ENCODE measurements around the gene MRPS34. TPM values are rescaled to one million over a fixed set of nuclear protein-coding genes. Genes with fewer than 3 reads are reported as not detected.

The MRPS34 gene
- total RNA-seq, 1 experiment from 2014 or later, result 101 TPM

Small RNA genes within 50 kb of the gene (small RNA-seq; reads per million reads assigned to genes)
- 0.16 reads per million for gene MIR3177

Other genes starting within 250 kb of the MRPS34 start
- gene TMEM204, start 239.5 kb downstream of the MRPS34 start, total RNA-seq (2014; rRNA removed; shearing (Covaris generic); ENCODE audit: low replicate concordance), result not detected in 2 replicates
- gene IFT140, start 161.1 kb downstream of the MRPS34 start, total RNA-seq (2014; rRNA removed; shearing (Covaris generic); ENCODE audit: low replicate concordance), result 13.6 and 16.1 TPM in 2 replicates
- gene CRAMP1, start 160.8 kb downstream of the MRPS34 start, total RNA-seq (2014; rRNA removed; shearing (Covaris generic); ENCODE audit: low replicate concordance), result 7.6 TPM in 2 replicates
- 26.2 and 35.6 TPM in 2 replicates for gene JPT2, start 94.9 kb downstream of the MRPS34 start, total RNA-seq (2014; rRNA removed; shearing (Covaris generic); ENCODE audit: low replicate concordance)
- gene MAPK8IP3, start 66.9 kb downstream of the MRPS34 start, total RNA-seq (2014; rRNA removed; shearing (Covaris generic); ENCODE audit: low replicate concordance), result 59.2 and 82.4 TPM in 2 replicates
- 35.9 and 83.0 TPM in 2 replicates for gene NME3, start 1.6 kb downstream of the MRPS34 start, total RNA-seq (2014; rRNA removed; shearing (Covaris generic); ENCODE audit: low replicate concordance)
- gene EME2, start 324 bp downstream of the MRPS34 start, total RNA-seq (2014; rRNA removed; shearing (Covaris generic); ENCODE audit: low replicate concordance), result 7.7 and 27.2 TPM in 2 replicates
- gene SPSB3, start 9.4 kb upstream of the MRPS34 start, total RNA-seq (2014; rRNA removed; shearing (Covaris generic); ENCODE audit: low replicate concordance), result 38.5 and 73.9 TPM in 2 replicates
- gene NUBP2, start 9.8 kb upstream of the MRPS34 start, total RNA-seq (2014; rRNA removed; shearing (Covaris generic); ENCODE audit: low replicate concordance), result 35.9 and 66.3 TPM in 2 replicates
- not detected in 2 replicates for gene IGFALS, start 20.6 kb upstream of the MRPS34 start, total RNA-seq (2014; rRNA removed; shearing (Covaris generic); ENCODE audit: low replicate concordance)
- 38.4 and 126 TPM in 2 replicates for gene HAGH, start 53.7 kb upstream of the MRPS34 start, total RNA-seq (2014; rRNA removed; shearing (Covaris generic); ENCODE audit: low replicate concordance)
- 12.6 and 24.6 TPM in 2 replicates for gene FAHD1, start 54.1 kb upstream of the MRPS34 start, total RNA-seq (2014; rRNA removed; shearing (Covaris generic); ENCODE audit: low replicate concordance)
- not detected in 2 replicates for gene MEIOB, start 99.0 kb upstream of the MRPS34 start, total RNA-seq (2014; rRNA removed; shearing (Covaris generic); ENCODE audit: low replicate concordance)
- not detected in 2 replicates for gene HS3ST6, start 145.3 kb upstream of the MRPS34 start, total RNA-seq (2014; rRNA removed; shearing (Covaris generic); ENCODE audit: low replicate concordance)
- gene MSRB1, start 170.1 kb upstream of the MRPS34 start, total RNA-seq (2014; rRNA removed; shearing (Covaris generic); ENCODE audit: low replicate concordance), result 4.8 and 18.1 TPM in 2 replicates
- gene RPL3L, start 181.6 kb upstream of the MRPS34 start, total RNA-seq (2014; rRNA removed; shearing (Covaris generic); ENCODE audit: low replicate concordance), result not detected in 2 replicates
- 288 and 537 TPM in 2 replicates for gene NDUFB10, start 186.4 kb upstream of the MRPS34 start, total RNA-seq (2014; rRNA removed; shearing (Covaris generic); ENCODE audit: low replicate concordance)
- 3,837 and 4,799 TPM in 2 replicates for gene RPS2, start 191.7 kb upstream of the MRPS34 start, total RNA-seq (2014; rRNA removed; shearing (Covaris generic); ENCODE audit: low replicate concordance)
- not detected in 2 replicates for gene RNF151, start 193.7 kb upstream of the MRPS34 start, total RNA-seq (2014; rRNA removed; shearing (Covaris generic); ENCODE audit: low replicate concordance)
- 25.4 and 48.6 TPM in 2 replicates for gene TBL3, start 198.9 kb upstream of the MRPS34 start, total RNA-seq (2014; rRNA removed; shearing (Covaris generic); ENCODE audit: low replicate concordance)
- not detected in 2 replicates for gene NOXO1, start 208.3 kb upstream of the MRPS34 start, total RNA-seq (2014; rRNA removed; shearing (Covaris generic); ENCODE audit: low replicate concordance)
- 17.0 and 43.8 TPM in 2 replicates for gene GFER, start 211.1 kb upstream of the MRPS34 start, total RNA-seq (2014; rRNA removed; shearing (Covaris generic); ENCODE audit: low replicate concordance)
- 5.3 and 16.3 TPM in 2 replicates for gene SYNGR3, start 216.8 kb upstream of the MRPS34 start, total RNA-seq (2014; rRNA removed; shearing (Covaris generic); ENCODE audit: low replicate concordance)
- gene ZNF598, start 236.7 kb upstream of the MRPS34 start, total RNA-seq (2014; rRNA removed; shearing (Covaris generic); ENCODE audit: low replicate concordance), result 12.6 and 20.5 TPM in 2 replicates
- 3.0 TPM in 1 of 2 replicates, not detected in the other for gene NPW, start 246.7 kb upstream of the MRPS34 start, total RNA-seq (2014; rRNA removed; shearing (Covaris generic); ENCODE audit: low replicate concordance)

Measured in Karpas-422 (cell line).